C4-2B (cell line): ENCODE results near the gene RALB.

Experiments used
- CTCF ChIP-seq: fragments of 450-650 bp; conservative IDR thresholded peaks from 2 replicates; pipeline ENCODE4 v1.5.1; 2017; ENCODE audit warnings: mild to moderate bottlenecking
- ZFX ChIP-seq: fragments of 450-650 bp; IDR thresholded peaks from 2 replicates; pipeline ENCODE4 v1.6.1; 2017

- no peak for TF ChIP-seq CTCF
- TF ChIP-seq ZFX = no peak
Measured at GRCh38 chr2:120313695-120314615, 61.3 kb downstream of the RALB start.
